ENCODE results near the gene SMAD7. TPM values are rescaled to one million over a fixed set of nuclear protein-coding genes. Genes with fewer than 3 reads are reported as not detected.

Gene SMAD7
- total RNA-seq, 1 donor from 2014 or later = 6.9 TPM

DNA sequence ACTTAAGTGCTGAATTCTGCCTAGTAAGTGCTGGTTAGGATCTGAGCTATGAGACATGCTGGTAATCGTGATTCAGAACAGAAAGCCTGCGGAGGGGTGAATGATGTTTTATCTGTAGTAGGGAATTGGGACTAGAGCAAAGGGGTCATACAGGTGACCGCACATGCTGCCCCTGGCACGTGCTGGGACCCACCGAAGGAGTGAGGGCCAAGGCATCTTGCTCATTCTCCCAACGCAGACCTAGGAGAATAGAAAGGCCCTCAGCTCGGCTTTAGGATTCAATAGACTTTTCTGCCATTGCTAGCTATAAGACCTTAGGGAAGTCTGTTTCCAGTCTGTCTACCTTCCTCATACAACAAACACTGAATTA, 8.8 kb upstream of the SMAD7 start:
- peaks cover 6% of the 10 kb centered on the region for H3K27me3 Mint-ChIP-seq
- H3K27ac Mint-ChIP-seq = no peak overlapping the region
- H3K36me3 Mint-ChIP-seq (ENCODE audit: low read depth) = no peaks in the 10 kb centered on the region
- DNase-seq = no peak
- no peaks in the 10 kb centered on the region for H3K4me1 Mint-ChIP-seq
- no peak for ATAC-seq (ENCODE audit: low read depth)
- TF ChIP-seq, protein P1, sequence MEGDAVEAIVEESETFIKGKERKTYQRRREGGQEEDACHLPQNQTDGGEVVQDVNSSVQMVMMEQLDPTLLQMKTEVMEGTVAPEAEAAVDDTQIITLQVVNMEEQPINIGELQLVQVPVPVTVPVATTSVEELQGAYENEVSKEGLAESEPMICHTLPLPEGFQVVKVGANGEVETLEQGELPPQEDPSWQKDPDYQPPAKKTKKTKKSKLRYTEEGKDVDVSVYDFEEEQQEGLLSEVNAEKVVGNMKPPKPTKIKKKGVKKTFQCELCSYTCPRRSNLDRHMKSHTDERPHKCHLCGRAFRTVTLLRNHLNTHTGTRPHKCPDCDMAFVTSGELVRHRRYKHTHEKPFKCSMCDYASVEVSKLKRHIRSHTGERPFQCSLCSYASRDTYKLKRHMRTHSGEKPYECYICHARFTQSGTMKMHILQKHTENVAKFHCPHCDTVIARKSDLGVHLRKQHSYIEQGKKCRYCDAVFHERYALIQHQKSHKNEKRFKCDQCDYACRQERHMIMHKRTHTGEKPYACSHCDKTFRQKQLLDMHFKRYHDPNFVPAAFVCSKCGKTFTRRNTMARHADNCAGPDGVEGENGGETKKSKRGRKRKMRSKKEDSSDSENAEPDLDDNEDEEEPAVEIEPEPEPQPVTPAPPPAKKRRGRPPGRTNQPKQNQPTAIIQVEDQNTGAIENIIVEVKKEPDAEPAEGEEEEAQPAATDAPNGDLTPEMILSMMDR (IDR thresholded peaks at IDR 0.05) = no peak
- intact Hi-C loops (cut with micrococcal nuclease) = no loop called here
- ChIA-PET CTCF (interaction anchor here (1.3 kb wide), 1 partner anchor 9 kb away, joined by 3 read pairs; no protein-coding TSS in a partner anchor), POLR2A (no interaction called here)
- H3K4me3 Mint-ChIP-seq = no peak overlapping the region
- no peaks in the 10 kb centered on the region for H3K9me3 Mint-ChIP-seq

DNA sequence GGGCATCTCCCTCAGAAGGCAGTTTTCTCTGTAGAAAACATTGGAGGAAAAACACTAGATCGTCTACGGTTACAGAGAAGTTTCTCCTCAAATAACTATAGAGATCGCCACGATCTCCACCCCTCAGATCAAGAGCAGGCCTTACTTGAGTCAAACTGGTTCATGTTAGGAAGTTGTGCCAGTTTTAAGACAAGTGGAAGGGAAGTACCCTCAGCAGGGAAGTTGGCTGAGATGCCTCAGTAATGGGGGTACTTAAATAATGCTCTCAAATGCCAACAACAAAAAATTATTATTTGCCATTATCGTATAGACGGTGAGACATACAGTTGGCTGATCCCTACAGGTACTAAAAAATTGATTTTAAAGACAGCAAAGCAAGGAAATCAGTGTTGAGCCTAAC, 8.2 kb upstream of the SMAD7 start:
- ATAC-seq (ENCODE audit: low read depth) = no peak
- DNase-seq = no peak
- no peak overlapping the region for H3K27ac Mint-ChIP-seq
- no peak overlapping the region for H3K4me3 Mint-ChIP-seq
- no peaks in the 10 kb centered on the region for H3K9me3 Mint-ChIP-seq
- no peaks in the 10 kb centered on the region for H3K4me1 Mint-ChIP-seq
- intact Hi-C loops (cut with micrococcal nuclease) = no loop called here
- ChIA-PET POLR2A (no interaction called here), CTCF (interaction anchor here (1.3 kb wide), 1 partner anchor 9 kb away, joined by 3 read pairs; no protein-coding TSS in a partner anchor)
- no peaks in the 10 kb centered on the region for H3K36me3 Mint-ChIP-seq (ENCODE audit: low read depth)
- TF ChIP-seq, protein P1 (IDR thresholded peaks at IDR 0.05) = no peak
- peaks cover 6% of the 10 kb centered on the region for H3K27me3 Mint-ChIP-seq

DNA sequence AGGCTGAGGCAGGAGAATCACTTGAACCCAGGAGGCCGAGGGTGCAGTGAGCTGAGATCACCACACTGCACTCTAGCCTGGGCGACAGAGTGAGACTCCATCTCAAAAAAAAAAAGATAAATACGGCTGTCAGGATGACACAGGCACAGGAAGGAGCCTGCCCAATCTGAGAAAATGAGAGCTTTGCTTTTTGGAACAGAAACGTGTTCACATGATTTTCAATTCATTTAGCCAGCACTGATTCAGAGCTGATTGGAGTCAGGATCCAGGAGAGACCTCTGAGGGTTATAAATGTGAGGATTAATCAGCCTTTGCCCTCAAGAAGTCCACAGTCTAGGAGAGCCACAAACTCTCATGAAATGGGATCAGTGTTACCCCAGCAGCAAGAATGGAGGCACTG, 6.9 kb upstream of the SMAD7 start:
- Mint-ChIP-seq H3K4me3 (no peak overlapping the region), H3K9me3 (no peaks in the 10 kb centered on the region), H3K27me3 (peaks cover 6% of the 10 kb centered on the region), H3K27ac (no peak overlapping the region), H3K4me1 (peaks cover 5% of the 10 kb centered on the region), H3K36me3 (ENCODE audit: low read depth) (no peaks in the 10 kb centered on the region)
- no peak for DNase-seq
- no peak for ATAC-seq (ENCODE audit: low read depth)
- TF ChIP-seq, protein P1 (IDR thresholded peaks at IDR 0.05) = no peak
- ChIA-PET POLR2A (no interaction called here), CTCF (no interaction called here)
- intact Hi-C loops (cut with micrococcal nuclease) = no loop called here

DNA sequence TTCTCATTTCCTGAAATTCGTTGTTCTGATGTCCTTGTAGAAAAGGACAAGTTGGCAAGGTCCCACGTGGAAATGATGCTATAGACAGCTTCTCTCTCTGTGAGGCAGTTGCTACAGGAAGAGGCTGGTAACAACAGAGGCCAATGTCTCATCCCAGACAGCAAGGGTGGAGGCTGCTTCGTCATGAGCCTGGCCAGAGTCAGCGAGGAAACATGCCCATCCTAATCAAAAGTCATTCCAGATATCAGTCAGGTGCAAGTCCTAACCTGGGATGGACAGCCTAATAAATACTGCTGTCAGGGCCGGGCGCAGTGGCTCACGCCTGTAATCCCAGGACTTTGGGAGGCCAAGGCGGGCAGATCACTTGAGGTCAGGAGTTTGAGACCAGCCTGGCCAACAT, 6.4 kb upstream of the SMAD7 start:
- ATAC-seq (ENCODE audit: low read depth) (no peak), DNase-seq (no peak)
- Mint-ChIP-seq H3K36me3 (ENCODE audit: low read depth) (peaks cover under 1% of the 10 kb centered on the region), H3K27ac (no peak overlapping the region), H3K4me3 (no peak overlapping the region), H3K9me3 (no peaks in the 10 kb centered on the region), H3K4me1 (peaks cover 5% of the 10 kb centered on the region), H3K27me3 (peaks cover 5% of the 10 kb centered on the region)
- CTCF ChIA-PET = no interaction called here
- TF ChIP-seq, protein P1 (IDR thresholded peaks at IDR 0.05) = no peak
- intact Hi-C loops (cut with micrococcal nuclease) = no loop called here
- POLR2A ChIA-PET = no interaction called here

DNA sequence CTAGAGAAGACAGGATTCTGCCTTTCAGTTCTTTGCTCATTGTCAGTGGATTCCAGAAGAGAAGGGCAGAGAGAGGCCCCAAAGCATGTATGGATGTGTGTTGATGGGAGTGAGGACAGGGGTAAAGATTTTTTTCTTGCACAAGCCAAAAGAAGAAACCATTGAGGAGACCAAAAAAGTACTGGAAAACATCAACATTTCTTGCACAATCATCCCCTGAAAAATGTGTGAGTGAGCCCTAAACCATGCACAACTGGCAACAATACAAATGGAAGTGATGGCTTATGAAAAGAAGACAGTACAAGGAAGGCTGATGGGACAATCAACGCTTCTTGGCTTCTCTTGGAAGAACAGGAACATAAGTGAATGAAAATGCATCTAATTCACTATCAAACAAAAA, 5.6 kb upstream of the SMAD7 start:
- Mint-ChIP-seq H3K36me3 (ENCODE audit: low read depth) (peaks cover 1% of the 10 kb centered on the region), H3K4me1 (peaks cover 5% of the 10 kb centered on the region), H3K27me3 (peaks cover 3% of the 10 kb centered on the region), H3K9me3 (no peaks in the 10 kb centered on the region), H3K4me3 (no peak overlapping the region), H3K27ac (no peak overlapping the region)
- intact Hi-C loops (cut with micrococcal nuclease) = no loop called here
- ChIA-PET CTCF (no interaction called here), POLR2A (no interaction called here)
- no peak for ATAC-seq (ENCODE audit: low read depth)
- TF ChIP-seq, protein P1 (IDR thresholded peaks at IDR 0.05) = no peak
- no peak for DNase-seq
